SK-N-MC (cell line): ENCODE data around the gene PPP6R3.

Experiments
- EZH2 ChIP-seq: fragments of 200-600 bp; sonication (generic); IDR thresholded peaks from one replicate; pipeline ENCODE4 v1.6.1; 2017; ENCODE audit warnings: antibody characterized with exemption
- POLR2AphosphoS5 ChIP-seq: IDR thresholded peaks from 2 replicates; pipeline ENCODE4 v1.6.1; 2012; ENCODE audit warnings: mild to moderate bottlenecking, low read depth, low read length, borderline replicate concordance

- TF ChIP-seq POLR2AphosphoS5 (no peak), EZH2 (no peak)
Measured at GRCh38 chr11:68533945-68534344, 73.4 kb downstream of the PPP6R3 start.
